Keratinocyte (primary cell): ENCODE results near the gene TMEM59L.

Experiments used
- CTCF ChIP-seq, 3 experiments: IDR thresholded peaks in 1 of 3; conservative IDR thresholded peaks in 1 of 3; optimal IDR thresholded peaks in 1 of 3; 2 replicates in 2 of 3; 3 replicates in 1 of 3; pipeline versions ENCODE3 to v1.5.1; 2011; ENCODE audit warnings: low read length in 3 of 3, mild to moderate bottlenecking in 3 of 3, moderate library complexity in 2 of 3, control low read depth in 1 of 3, inconsistent platforms in 1 of 3; ENCODE audit not compliant: insufficient read depth in 2 of 3; ENCODE audit errors: extremely low read depth in 1 of 3
- EZH2 ChIP-seq: IDR thresholded peaks from one replicate; pipeline ENCODE4 v1.6.1; 2012; ENCODE audit warnings: inconsistent platforms, mild to moderate bottlenecking, low read length, moderate library complexity

- TF ChIP-seq CTCF (optimal IDR thresholded peaks at IDR 0.05 in 1 of 3, IDR thresholded peaks at IDR 0.05 in 1 of 3, conservative IDR thresholded peaks at IDR 0.05 in 1 of 3; ENCODE audit: extremely low read depth in 1 of 3, insufficient read depth in 2 of 3, low read length in 3 of 3), result no peak
- peak; percentile 74 for TF ChIP-seq EZH2
These were observed 7.0 kb upstream of the TMEM59L start for GRCh38 chr19:18605546-18606280.
